HFFc6 (cell line): ENCODE results near the gene MGAT5. TPM values are rescaled to one million over a fixed set of nuclear protein-coding genes. Genes with fewer than 3 reads are reported as not detected.

Source experiments
- DNase-seq: peaks from one replicate; pipeline ENCODE4 v3.0.0-alpha.2; 2018
- H3K27ac Mint-ChIP-seq: 2 replicates; pipeline ENCODE4 v1.8.0; 2020; ENCODE audit warnings: mild to moderate bottlenecking, mixed read lengths
- H3K27me3 Mint-ChIP-seq: 2 replicates; pipeline ENCODE4 v1.8.0; 2021; ENCODE audit warnings: mild to moderate bottlenecking, moderate library complexity, mixed read lengths; ENCODE audit not compliant: insufficient read depth
- H3K36me3 Mint-ChIP-seq: 2 replicates; pipeline ENCODE4 v1.8.0; 2021; ENCODE audit warnings: low read depth, mixed read lengths
- H3K4me1 Mint-ChIP-seq: 2 replicates; pipeline ENCODE4 v1.8.0; 2020; ENCODE audit warnings: low read depth, mixed read lengths
- H3K4me3 Mint-ChIP-seq: 2 replicates; pipeline ENCODE4 v1.8.0; 2020; ENCODE audit warnings: mild to moderate bottlenecking, moderate library complexity, mixed read lengths
- H3K9me3 Mint-ChIP-seq: 2 replicates; pipeline ENCODE4 v1.8.0; 2020; ENCODE audit warnings: mild to moderate bottlenecking, mixed read lengths
- CTCF ChIP-seq: fragments of 200-600 bp; sonication (generic); IDR thresholded peaks from 2 replicates; pipeline ENCODE4 v1.5.0; 2021; ENCODE audit warnings: antibody characterized with exemption, mild to moderate bottlenecking
- total RNA-seq, 6 experiments: library from RNA; stranded (reverse); fragmentation: NEBNext Ultra II Directional; extraction: Animal tissue kit (Norgen Biotek cat#: 25700); gene quantifications; 2 replicates in 1 of 6; 3 replicates in 5 of 6; pipeline ENCODE4 v1.2.3, GENCODE V29; 2021

The MGAT5 gene
- total RNA-seq, 6 experiments from 2014 or later, result 104 to 129 (median 113) TPM

DNA sequence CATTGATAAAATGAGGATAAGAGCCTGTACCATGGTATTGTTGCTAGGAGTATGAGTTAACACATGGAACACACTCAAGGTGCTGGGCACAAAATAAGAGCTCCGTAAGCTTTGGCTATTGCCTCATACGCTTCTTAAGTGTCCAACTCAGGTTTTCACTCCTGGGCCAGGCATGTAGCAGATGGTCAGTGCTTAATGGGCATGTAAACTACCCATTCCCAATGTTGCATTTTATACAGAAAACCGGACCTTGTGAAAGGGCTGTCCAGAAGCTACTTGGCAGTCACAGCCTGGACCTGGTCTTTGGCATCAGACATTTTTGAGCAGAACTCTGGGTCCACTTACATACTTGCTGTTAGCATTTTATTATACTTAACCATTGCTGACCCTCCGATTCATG is 26.9 kb downstream of the MGAT5 start:
- H3K27ac Mint-ChIP-seq, result no peak overlapping the region

GRCh38 chr2:134281815-134282419 is 28.0 kb downstream of the MGAT5 start:
- H3K4me1 Mint-ChIP-seq, result peaks cover 38% of the 10 kb centered on the region
- peaks cover 2% of the 10 kb centered on the region for H3K27me3 Mint-ChIP-seq
- no peak overlapping the region for H3K27ac Mint-ChIP-seq
- no peak overlapping the region for H3K4me3 Mint-ChIP-seq
- peaks cover 17% of the 10 kb centered on the region for H3K36me3 Mint-ChIP-seq
- no peaks in the 10 kb centered on the region for H3K9me3 Mint-ChIP-seq
- DNase-seq, result no peak
- no peak for TF ChIP-seq CTCF

More for the DNA sequence above, 26.9 kb downstream of the MGAT5 start:
- no peaks in the 10 kb centered on the region for H3K9me3 Mint-ChIP-seq
- peaks cover 1% of the 10 kb centered on the region; the same call in 1 of the 2 replicates for H3K27me3 Mint-ChIP-seq
- TF ChIP-seq CTCF, result no peak
- H3K36me3 Mint-ChIP-seq, result peaks cover 17% of the 10 kb centered on the region
- no peak overlapping the region for H3K4me3 Mint-ChIP-seq
- peaks cover 46% of the 10 kb centered on the region for H3K4me1 Mint-ChIP-seq
- no peak for DNase-seq

- no peak for TF ChIP-seq CTCF
- Mint-ChIP-seq H3K4me1 (peaks cover 32% of the 10 kb centered on the region), H3K27me3 (peaks cover 2% of the 10 kb centered on the region), H3K36me3 (peaks cover 11% of the 10 kb centered on the region; the same call in 1 of the 2 replicates), H3K27ac (no peak overlapping the region), H3K9me3 (no peaks in the 10 kb centered on the region), H3K4me3 (no peak overlapping the region)
- no peak for DNase-seq
Observed at GRCh38 chr2:134282629-134283400, 28.9 kb downstream of the MGAT5 start.

GRCh38 chr2:134283661-134284060 is 29.8 kb downstream of the MGAT5 start:
- no peak for TF ChIP-seq CTCF
- no peak overlapping the region; the same call in 1 of the 2 replicates for H3K27ac Mint-ChIP-seq
- H3K4me3 Mint-ChIP-seq, result no peak overlapping the region
- no peak for DNase-seq
- H3K36me3 Mint-ChIP-seq, result 0 out of 2 replicates have a peak, but pooled peaks cover 7% of the 10 kb centered on the region
- no peaks in the 10 kb centered on the region for H3K9me3 Mint-ChIP-seq
- H3K27me3 Mint-ChIP-seq, result peaks cover 2% of the 10 kb centered on the region
- peaks cover 32% of the 10 kb centered on the region for H3K4me1 Mint-ChIP-seq

- no peak overlapping the region for H3K27ac Mint-ChIP-seq
Observed at GRCh38 chr2:134284119-134284670, 30.3 kb downstream of the MGAT5 start.

More at GRCh38 chr2:134284119-134284670, 30.3 kb downstream of the MGAT5 start:
- 0 out of 2 replicates have a peak, but pooled peaks cover 7% of the 10 kb centered on the region for H3K36me3 Mint-ChIP-seq
- no peak for TF ChIP-seq CTCF
- peaks cover 2% of the 10 kb centered on the region for H3K27me3 Mint-ChIP-seq
- DNase-seq, result no peak
- no peaks in the 10 kb centered on the region for H3K9me3 Mint-ChIP-seq
- H3K4me3 Mint-ChIP-seq, result no peak overlapping the region
- peaks cover 32% of the 10 kb centered on the region for H3K4me1 Mint-ChIP-seq
